SU-DHL-6 (cell line): ENCODE measurements around the gene NID2.

ENCODE experiments used
- H2AFZ ChIP-seq: fragments of 200-600 bp; sonication (generic); 2 replicates; pipeline ENCODE4 v1.6.1; 2014; ENCODE audit warnings: low read depth, mild to moderate bottlenecking, moderate library complexity, mixed read lengths, antibody characterized with exemption, low read length; ENCODE audit not compliant: severe bottlenecking
- H3F3A ChIP-seq: fragments of 200-600 bp; shearing (Covaris generic); 2 replicates; pipeline ENCODE4 v1.6.0; 2016; ENCODE audit warnings: antibody characterized with exemption, mild to moderate bottlenecking; ENCODE audit not compliant: insufficient read depth
- H3K27ac ChIP-seq: fragments of 200-600 bp; sonication (generic); 2 replicates; pipeline ENCODE4 v1.5.1; 2016; ENCODE audit warnings: low read depth, mild to moderate bottlenecking, low read length, moderate library complexity, mixed read lengths
- H3K27me3 ChIP-seq: fragments of 200-600 bp; sonication (generic), shearing (Covaris generic); 2 replicates; pipeline ENCODE4 v1.6.0; 2014; ENCODE audit warnings: mild to moderate bottlenecking, low read length
- H3K36me3 ChIP-seq: fragments of 200-600 bp; sonication (generic); 2 replicates; pipeline ENCODE4 v1.6.1; 2014; ENCODE audit warnings: mild to moderate bottlenecking, low read length, mixed read lengths
- H3K4me2 ChIP-seq: fragments of 300-600, 200-600 bp; shearing (Covaris generic), sonication (generic); 2 replicates; pipeline ENCODE4 v1.6.0; 2014; ENCODE audit warnings: low read length, low read depth, mild to moderate bottlenecking; ENCODE audit not compliant: poor library complexity, severe bottlenecking
- H3K4me3 ChIP-seq: fragments of 200-600 bp; sonication (generic); 2 replicates; pipeline ENCODE4 v1.5.1; 2014; ENCODE audit warnings: antibody characterized with exemption, low read length, mild to moderate bottlenecking, mixed read lengths; ENCODE audit not compliant: insufficient read depth, poor library complexity, severe bottlenecking
- H3K79me2 ChIP-seq: fragments of 200-600 bp; sonication (generic); 2 replicates; pipeline ENCODE4 v1.6.1; 2014; ENCODE audit warnings: mild to moderate bottlenecking, low read length, moderate library complexity; ENCODE audit not compliant: insufficient read depth
- H3K9ac ChIP-seq: fragments of 200-600 bp; sonication (generic); 2 replicates; pipeline ENCODE4 v1.7.0; 2014; ENCODE audit warnings: mild to moderate bottlenecking, low read length
- H3K9me2 ChIP-seq: fragments of 200-600 bp; sonication (generic); replicated peaks from 2 replicates; pipeline ENCODE4 v1.6.1; 2014; ENCODE audit warnings: low read length; ENCODE audit not compliant: insufficient read depth
- H3K9me3 ChIP-seq: fragments of 200-600 bp; sonication (generic); 2 replicates; pipeline ENCODE4 v1.6.1; 2014; ENCODE audit warnings: low read length, mixed read lengths; ENCODE audit not compliant: insufficient read depth
- H4K20me1 ChIP-seq: fragments of 200-600 bp; sonication (generic); 2 replicates; pipeline ENCODE4 v1.6.1; 2014; ENCODE audit warnings: low read depth, mild to moderate bottlenecking, antibody characterized with exemption, low read length, moderate library complexity, mixed read lengths
- EZH2phosphoT487 ChIP-seq: fragments of 200-600 bp; sonication (generic), shearing (Covaris generic); conservative IDR thresholded peaks from 2 replicates; pipeline ENCODE4 v1.6.1; 2018; ENCODE audit warnings: mild to moderate bottlenecking, antibody characterized with exemption, low read length, moderate library complexity, mixed read lengths
- TF ChIP-seq, protein P1 (sequence below): fragments of 200-600 bp; sonication (generic); IDR thresholded peaks from one replicate; pipeline ENCODE4 v1.5.1; 2017; ENCODE audit warnings: antibody characterized with exemption, mild to moderate bottlenecking, low read length, moderate library complexity; ENCODE audit not compliant: insufficient read depth, poor library complexity, severe bottlenecking

NID2 gene

DNA sequence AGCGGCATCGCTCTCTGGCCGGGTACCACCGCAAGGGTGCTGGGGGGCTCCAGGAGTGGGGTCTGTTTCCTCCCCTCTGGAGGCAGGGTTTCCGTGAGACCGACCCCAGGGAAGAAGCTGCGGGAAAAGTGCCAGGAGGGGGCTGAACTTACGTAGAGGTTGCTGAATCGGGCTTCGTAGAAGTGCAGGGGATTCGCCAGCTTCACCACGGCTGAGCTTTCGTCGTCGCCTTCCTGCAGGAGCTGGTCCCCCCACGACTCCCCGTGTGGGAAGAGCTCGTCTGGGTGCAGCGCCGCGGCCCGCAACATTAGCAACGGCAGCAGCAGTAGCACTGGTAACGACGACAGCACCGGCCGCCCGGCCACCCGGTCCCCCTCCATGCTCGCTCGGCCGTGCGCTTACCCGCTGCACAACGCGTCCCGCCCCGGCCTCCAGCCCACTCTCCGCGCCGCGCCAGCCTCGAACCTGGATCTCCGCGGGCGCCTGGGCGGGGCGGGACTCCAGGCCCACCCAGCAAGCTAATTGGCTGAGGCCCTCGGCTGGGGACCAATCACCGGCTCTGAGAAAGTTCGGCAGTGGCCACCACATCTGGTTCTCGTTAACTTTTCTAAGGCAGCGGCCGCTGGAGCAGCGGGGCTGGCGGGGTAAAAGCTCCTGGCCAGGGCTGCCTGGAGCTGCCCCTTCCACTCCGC is at the start of gene NID2:
NID2 (minus strand) TSS at position 445 of the 692 bp plus-strand sequence; CDS start at position 380, 65 bp downstream.
- Histone ChIP-seq H2AFZ (no peak within 1 kb of the TSS), H3K36me3 (no peaks in the 10 kb centered on the region), H3F3A (no peaks in the 10 kb centered on the region), H3K9me2 (no peaks in the 10 kb centered on the region), H3K9me3 (no peaks in the 10 kb centered on the region), H3K27ac (no peak within 1 kb of the TSS), H3K9ac (no peak within 1 kb of the TSS), H3K4me2 (no peak within 1 kb of the TSS), H3K4me3 (no peak within 1 kb of the TSS), H3K79me2 (no peaks in the 10 kb centered on the region), H3K27me3 (no peaks in the 10 kb centered on the region), H4K20me1 (no peaks in the 10 kb centered on the region)
- TF ChIP-seq, protein P1, sequence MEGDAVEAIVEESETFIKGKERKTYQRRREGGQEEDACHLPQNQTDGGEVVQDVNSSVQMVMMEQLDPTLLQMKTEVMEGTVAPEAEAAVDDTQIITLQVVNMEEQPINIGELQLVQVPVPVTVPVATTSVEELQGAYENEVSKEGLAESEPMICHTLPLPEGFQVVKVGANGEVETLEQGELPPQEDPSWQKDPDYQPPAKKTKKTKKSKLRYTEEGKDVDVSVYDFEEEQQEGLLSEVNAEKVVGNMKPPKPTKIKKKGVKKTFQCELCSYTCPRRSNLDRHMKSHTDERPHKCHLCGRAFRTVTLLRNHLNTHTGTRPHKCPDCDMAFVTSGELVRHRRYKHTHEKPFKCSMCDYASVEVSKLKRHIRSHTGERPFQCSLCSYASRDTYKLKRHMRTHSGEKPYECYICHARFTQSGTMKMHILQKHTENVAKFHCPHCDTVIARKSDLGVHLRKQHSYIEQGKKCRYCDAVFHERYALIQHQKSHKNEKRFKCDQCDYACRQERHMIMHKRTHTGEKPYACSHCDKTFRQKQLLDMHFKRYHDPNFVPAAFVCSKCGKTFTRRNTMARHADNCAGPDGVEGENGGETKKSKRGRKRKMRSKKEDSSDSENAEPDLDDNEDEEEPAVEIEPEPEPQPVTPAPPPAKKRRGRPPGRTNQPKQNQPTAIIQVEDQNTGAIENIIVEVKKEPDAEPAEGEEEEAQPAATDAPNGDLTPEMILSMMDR = no peak
- TF ChIP-seq EZH2phosphoT487 = no peak

DNA sequence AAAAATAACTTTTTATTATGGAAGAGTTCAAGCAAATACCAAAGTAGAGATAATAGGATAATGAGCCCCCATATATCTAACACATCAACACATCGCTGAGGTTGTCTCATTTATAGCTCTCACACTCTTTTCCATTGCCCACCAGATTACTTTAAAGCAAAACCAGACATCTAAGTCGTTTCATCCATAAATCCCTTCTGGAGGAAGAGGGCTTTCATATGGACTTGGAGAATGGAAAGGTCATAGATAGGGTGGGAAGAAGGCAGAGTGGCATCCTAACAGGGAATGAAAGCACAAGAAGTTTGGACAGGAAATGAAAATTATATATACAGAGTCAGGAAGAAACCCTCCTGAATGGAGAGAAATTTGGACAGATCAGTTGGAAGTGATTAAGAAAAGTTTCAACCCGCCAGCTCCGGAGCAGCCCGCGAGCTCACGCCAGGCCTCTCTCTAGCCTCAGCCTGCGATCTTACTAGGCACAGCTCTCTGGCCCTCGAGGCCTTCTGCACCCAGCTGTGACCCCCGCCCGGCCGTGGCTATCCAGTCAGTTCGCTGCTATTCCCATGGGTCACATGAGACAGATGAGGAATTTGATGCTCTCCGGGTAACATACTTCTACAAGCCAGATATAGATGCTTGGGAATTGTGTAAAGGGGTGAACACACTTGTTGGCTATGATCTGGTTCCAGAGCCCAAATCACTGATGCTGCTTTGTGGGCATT is 48.4 kb upstream of the NID2 start:
- no peak overlapping the region for H3K4me2 ChIP-seq

DNA sequence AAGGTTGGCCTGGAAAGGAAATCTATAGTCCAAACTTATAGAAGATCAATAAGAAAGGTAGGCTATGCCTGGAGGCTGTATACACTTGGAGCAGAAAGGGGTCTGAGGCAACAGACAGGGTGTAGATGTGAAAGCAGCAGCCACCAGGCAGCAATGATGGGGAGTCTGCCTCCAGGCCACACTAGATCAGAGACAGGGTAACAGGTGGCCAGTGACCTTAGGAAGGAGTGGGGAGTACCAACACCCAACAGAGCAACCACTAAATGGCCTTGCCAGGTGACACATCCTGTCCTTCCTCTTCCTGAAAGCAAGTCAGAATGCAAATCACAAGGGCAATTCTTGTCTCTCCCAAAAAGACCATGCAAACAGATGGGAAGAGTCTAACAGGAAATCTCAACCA is 46.4 kb upstream of the NID2 start:
- no peaks in the 10 kb centered on the region for H3F3A ChIP-seq
- no peak overlapping the region for H2AFZ ChIP-seq
- no peak overlapping the region for H3K9ac ChIP-seq
- no peak overlapping the region for H3K27ac ChIP-seq
- H3K4me3 ChIP-seq = no peak overlapping the region
- H3K9me2 ChIP-seq = no peaks in the 10 kb centered on the region
- H4K20me1 ChIP-seq = no peaks in the 10 kb centered on the region
- no peak for TF ChIP-seq EZH2phosphoT487
- TF ChIP-seq, protein P1 = no peak
- no peaks in the 10 kb centered on the region for H3K27me3 ChIP-seq
- no peaks in the 10 kb centered on the region for H3K9me3 ChIP-seq
- H3K4me2 ChIP-seq = no peak overlapping the region
- no peaks in the 10 kb centered on the region for H3K36me3 ChIP-seq
- H3K79me2 ChIP-seq = no peaks in the 10 kb centered on the region

More for the DNA sequence above, 48.4 kb upstream of the NID2 start:
- H3F3A ChIP-seq = no peaks in the 10 kb centered on the region
- H2AFZ ChIP-seq = no peak overlapping the region
- no peaks in the 10 kb centered on the region for H4K20me1 ChIP-seq
- no peaks in the 10 kb centered on the region for H3K9me3 ChIP-seq
- no peaks in the 10 kb centered on the region for H3K27me3 ChIP-seq
- no peak overlapping the region for H3K27ac ChIP-seq
- H3K4me3 ChIP-seq = no peak overlapping the region
- no peak overlapping the region for H3K9ac ChIP-seq
- TF ChIP-seq, protein P1 = no peak
- TF ChIP-seq EZH2phosphoT487 = no peak
- no peaks in the 10 kb centered on the region for H3K79me2 ChIP-seq
- no peaks in the 10 kb centered on the region for H3K36me3 ChIP-seq
- no peaks in the 10 kb centered on the region for H3K9me2 ChIP-seq
